ENCODE data around the gene LPP.
A peak's percentile ranks its signal among the peaks of the same experiment; 100 is the strongest.

LPP gene

GRCh38 chr3:188482929-188483328, 329.0 kb downstream of the LPP start:
- no peak overlapping the region for H3K27ac Mint-ChIP-seq
- peaks cover 15% of the 10 kb centered on the region for H3K9me3 Mint-ChIP-seq
- H3K4me1 Mint-ChIP-seq (ENCODE audit: low read depth), result no peaks in the 10 kb centered on the region
- no peaks in the 10 kb centered on the region for H3K27me3 Mint-ChIP-seq
- peaks cover 54% of the 10 kb centered on the region for H3K36me3 Mint-ChIP-seq (ENCODE audit: low read depth)
- intact Hi-C loops (cut with micrococcal nuclease), result no loop called here
- H3K4me3 Mint-ChIP-seq, result no peak overlapping the region

GRCh38 chr3:188486126-188486525, 332.2 kb downstream of the LPP start:
- intact Hi-C loops (cut with micrococcal nuclease), result no loop called here
- Mint-ChIP-seq H3K4me3 (no peak overlapping the region), H3K36me3 (ENCODE audit: low read depth) (peaks cover 71% of the 10 kb centered on the region), H3K27ac (no peak overlapping the region), H3K27me3 (no peaks in the 10 kb centered on the region), H3K9me3 (peaks cover 13% of the 10 kb centered on the region), H3K4me1 (ENCODE audit: low read depth) (peaks cover 13% of the 10 kb centered on the region)

GRCh38 chr3:188486952-188487351, 333.0 kb downstream of the LPP start:
- intact Hi-C loops (cut with micrococcal nuclease), result no loop called here
- no peaks in the 10 kb centered on the region for H3K27me3 Mint-ChIP-seq
- H3K27ac Mint-ChIP-seq, result no peak overlapping the region
- peaks cover 70% of the 10 kb centered on the region for H3K36me3 Mint-ChIP-seq (ENCODE audit: low read depth)
- H3K4me1 Mint-ChIP-seq (ENCODE audit: low read depth), result peaks cover 13% of the 10 kb centered on the region
- H3K4me3 Mint-ChIP-seq, result no peak overlapping the region
- H3K9me3 Mint-ChIP-seq, result peaks cover 5% of the 10 kb centered on the region

- peaks cover 13% of the 10 kb centered on the region for H3K4me1 Mint-ChIP-seq (ENCODE audit: low read depth)
- H3K36me3 Mint-ChIP-seq (ENCODE audit: low read depth), result peaks cover 74% of the 10 kb centered on the region
- no peak overlapping the region for H3K4me3 Mint-ChIP-seq
- intact Hi-C loops (cut with micrococcal nuclease), result no loop called here
- H3K9me3 Mint-ChIP-seq, result no peaks in the 10 kb centered on the region
- H3K27me3 Mint-ChIP-seq, result no peaks in the 10 kb centered on the region
- no peak overlapping the region for H3K27ac Mint-ChIP-seq
Observed at GRCh38 chr3:188487652-188488051, 333.7 kb downstream of the LPP start.

- Mint-ChIP-seq H3K27me3 (no peaks in the 10 kb centered on the region), H3K36me3 (ENCODE audit: low read depth) (peaks cover 79% of the 10 kb centered on the region), H3K9me3 (no peaks in the 10 kb centered on the region), H3K4me3 (no peak overlapping the region), H3K27ac (no peak overlapping the region), H3K4me1 (ENCODE audit: low read depth) (peaks cover 13% of the 10 kb centered on the region)
- intact Hi-C loops (cut with micrococcal nuclease), result no loop called here
Observed at GRCh38 chr3:188488801-188489200, 334.8 kb downstream of the LPP start.

GRCh38 chr3:188489639-188490405, 335.9 kb downstream of the LPP start:
- Mint-ChIP-seq H3K4me3 (no peak overlapping the region), H3K27me3 (no peaks in the 10 kb centered on the region), H3K4me1 (ENCODE audit: low read depth) (peaks cover 13% of the 10 kb centered on the region), H3K36me3 (ENCODE audit: low read depth) (peaks cover 76% of the 10 kb centered on the region), H3K9me3 (no peaks in the 10 kb centered on the region), H3K27ac (no peak overlapping the region)
- intact Hi-C loops (cut with micrococcal nuclease), result no loop called here

DNA sequence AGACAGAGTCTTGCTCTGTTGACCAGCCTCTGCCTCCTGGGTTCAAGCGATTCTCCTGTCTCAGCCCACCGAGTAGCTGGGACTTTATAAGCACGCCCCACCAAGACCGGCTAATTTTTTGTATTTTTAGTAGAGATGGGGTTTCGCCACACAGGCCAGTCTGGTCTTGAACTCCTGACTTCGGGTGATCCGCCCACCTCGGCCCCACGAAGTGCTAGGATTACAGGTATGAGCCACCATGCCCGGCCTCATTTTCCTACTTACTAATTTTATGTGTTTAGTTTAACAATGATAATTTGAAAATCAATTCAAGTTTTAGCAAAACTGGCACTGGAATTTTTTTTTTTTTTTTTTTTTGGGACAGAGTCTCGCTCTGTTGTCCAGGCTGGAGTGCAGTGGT, 336.5 kb downstream of the LPP start:
- Mint-ChIP-seq H3K27me3 (no peaks in the 10 kb centered on the region), H3K4me1 (ENCODE audit: low read depth) (peaks cover 13% of the 10 kb centered on the region), H3K4me3 (no peak overlapping the region), H3K9me3 (no peaks in the 10 kb centered on the region), H3K27ac (no peak overlapping the region), H3K36me3 (ENCODE audit: low read depth) (peaks cover 71% of the 10 kb centered on the region)
- intact Hi-C loops (cut with micrococcal nuclease), result no loop called here

GRCh38 chr3:188491276-188491687, 337.3 kb downstream of the LPP start:
- no peaks in the 10 kb centered on the region for H3K9me3 Mint-ChIP-seq
- no peak overlapping the region for H3K27ac Mint-ChIP-seq
- H3K27me3 Mint-ChIP-seq, result no peaks in the 10 kb centered on the region
- intact Hi-C loops (cut with micrococcal nuclease), result no loop called here
- H3K4me1 Mint-ChIP-seq (ENCODE audit: low read depth), result peaks cover 15% of the 10 kb centered on the region
- H3K36me3 Mint-ChIP-seq (ENCODE audit: low read depth), result peaks cover 63% of the 10 kb centered on the region
- no peak overlapping the region for H3K4me3 Mint-ChIP-seq

GRCh38 chr3:188496390-188496789, 342.4 kb downstream of the LPP start:
- Mint-ChIP-seq H3K4me1 (ENCODE audit: low read depth) (peaks cover 11% of the 10 kb centered on the region), H3K9me3 (no peaks in the 10 kb centered on the region), H3K36me3 (ENCODE audit: low read depth) (peaks cover 44% of the 10 kb centered on the region), H3K4me3 (no peak overlapping the region), H3K27me3 (no peaks in the 10 kb centered on the region), H3K27ac (peak overlapping the region; percentile 50)
- intact Hi-C loops (cut with micrococcal nuclease), result no loop called here

DNA sequence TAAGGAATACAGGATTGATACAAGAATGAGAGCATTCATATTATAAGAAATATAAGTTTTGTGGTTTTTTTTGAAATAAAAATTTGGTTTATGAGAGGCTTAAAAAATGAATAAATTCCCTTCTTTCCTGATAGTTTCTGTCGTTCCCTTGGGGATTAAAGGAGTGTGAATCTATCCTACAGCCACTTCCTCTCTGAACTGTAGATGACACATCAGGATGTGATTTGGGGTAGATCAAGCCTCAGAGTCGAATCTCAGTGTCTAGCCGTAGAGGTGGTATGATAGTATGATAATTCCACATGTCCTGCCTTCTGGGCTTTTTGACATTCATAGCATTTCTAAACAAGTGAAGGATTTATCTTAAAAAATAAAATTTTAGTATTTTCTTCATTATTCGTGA, 343.1 kb downstream of the LPP start:
- Mint-ChIP-seq H3K9me3 (peaks cover 2% of the 10 kb centered on the region), H3K27me3 (no peaks in the 10 kb centered on the region), H3K27ac (no peak overlapping the region), H3K4me1 (ENCODE audit: low read depth) (peaks cover 11% of the 10 kb centered on the region), H3K36me3 (ENCODE audit: low read depth) (peaks cover 44% of the 10 kb centered on the region), H3K4me3 (no peak overlapping the region)
- intact Hi-C loops (cut with micrococcal nuclease), result no loop called here

DNA sequence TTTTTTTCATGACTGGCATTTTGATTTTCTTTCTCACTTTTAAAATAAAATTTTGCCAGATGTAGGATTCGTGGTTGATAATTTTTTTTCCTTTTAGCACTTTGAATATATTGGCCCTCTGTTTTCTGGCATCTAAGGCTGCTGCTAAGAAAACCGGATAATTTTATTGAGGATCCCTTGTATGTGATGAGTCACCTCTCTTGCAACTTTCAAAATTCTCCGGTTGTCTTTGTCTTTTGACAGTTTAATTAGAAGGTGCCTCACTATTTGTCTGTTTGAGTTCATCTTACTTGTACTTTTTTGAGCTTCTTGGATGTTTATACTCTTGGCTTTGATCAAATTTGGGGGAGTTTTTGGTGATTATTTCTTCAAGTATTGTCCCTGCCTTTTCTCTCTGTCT, 349.7 kb downstream of the LPP start:
- no peak overlapping the region for H3K27ac Mint-ChIP-seq
- H3K27me3 Mint-ChIP-seq, result no peaks in the 10 kb centered on the region
- peaks cover 28% of the 10 kb centered on the region for H3K9me3 Mint-ChIP-seq
- no peak overlapping the region for H3K4me3 Mint-ChIP-seq
- peaks cover 41% of the 10 kb centered on the region for H3K4me1 Mint-ChIP-seq (ENCODE audit: low read depth)
- H3K36me3 Mint-ChIP-seq (ENCODE audit: low read depth), result peaks cover 43% of the 10 kb centered on the region
- intact Hi-C loops (cut with micrococcal nuclease), result loop anchor here (10.0 kb wide), 1 partner anchor 759 kb away; the partner anchor contains the start of gene BCL6

DNA sequence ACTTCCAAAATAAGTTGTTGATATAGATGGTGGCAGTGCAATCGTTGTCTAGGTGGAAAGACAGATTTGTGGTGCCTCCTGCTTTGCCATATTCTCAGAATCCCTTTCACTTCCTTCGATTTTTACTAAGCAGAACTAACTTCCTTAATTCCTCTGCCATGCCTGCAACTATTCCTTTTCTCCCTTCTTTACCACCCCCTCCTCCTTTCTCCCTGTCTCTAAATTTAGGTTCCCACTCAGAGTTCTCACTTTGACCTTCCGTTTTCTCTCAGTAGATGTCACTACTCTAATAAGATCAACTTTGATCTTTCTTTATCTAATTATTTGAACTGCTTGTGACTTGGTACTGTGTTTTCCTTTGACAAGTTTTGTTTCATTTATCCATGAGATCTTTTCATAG, 351.2 kb downstream of the LPP start:
- peaks cover 28% of the 10 kb centered on the region for H3K9me3 Mint-ChIP-seq
- peaks cover 45% of the 10 kb centered on the region for H3K4me1 Mint-ChIP-seq (ENCODE audit: low read depth)
- no peaks in the 10 kb centered on the region for H3K27me3 Mint-ChIP-seq
- H3K27ac Mint-ChIP-seq, result peak overlapping the region; percentile 48
- H3K4me3 Mint-ChIP-seq, result no peak overlapping the region
- H3K36me3 Mint-ChIP-seq (ENCODE audit: low read depth), result peaks cover 55% of the 10 kb centered on the region
- intact Hi-C loops (cut with micrococcal nuclease), result loop anchor here (10.0 kb wide), 1 partner anchor 760 kb away; the partner anchor contains the start of gene BCL6

GRCh38 chr3:188505911-188506310, 352.0 kb downstream of the LPP start:
- H3K27me3 Mint-ChIP-seq, result no peaks in the 10 kb centered on the region
- intact Hi-C loops (cut with micrococcal nuclease), result loop anchor here (10.0 kb wide), 1 partner anchor 761 kb away; the partner anchor contains the start of gene BCL6
- H3K27ac Mint-ChIP-seq, result no peak overlapping the region
- H3K9me3 Mint-ChIP-seq, result peaks cover 28% of the 10 kb centered on the region
- peaks cover 57% of the 10 kb centered on the region for H3K36me3 Mint-ChIP-seq (ENCODE audit: low read depth)
- H3K4me1 Mint-ChIP-seq (ENCODE audit: low read depth), result peaks cover 45% of the 10 kb centered on the region
- no peak overlapping the region for H3K4me3 Mint-ChIP-seq

- no peak overlapping the region for H3K4me3 Mint-ChIP-seq
- peaks cover 28% of the 10 kb centered on the region for H3K9me3 Mint-ChIP-seq
- peaks cover 53% of the 10 kb centered on the region for H3K36me3 Mint-ChIP-seq (ENCODE audit: low read depth)
- peaks cover 45% of the 10 kb centered on the region for H3K4me1 Mint-ChIP-seq (ENCODE audit: low read depth)
- no peak overlapping the region for H3K27ac Mint-ChIP-seq
- H3K27me3 Mint-ChIP-seq, result no peaks in the 10 kb centered on the region
- intact Hi-C loops (cut with micrococcal nuclease), result loop anchor here (10.0 kb wide), 1 partner anchor 762 kb away; the partner anchor contains the start of gene BCL6
Observed at GRCh38 chr3:188506446-188506845, 352.5 kb downstream of the LPP start.

All from dendritic cell treated with granulocyte-macrophage colony-stimulating factor and Interleukin-4, amounts not matched to agents 40 ng/mL and 50 ng/mL, for 4 days (primary cell).